Measurements from ENCODE around the gene EFNA3. TPM values are rescaled to one million over a fixed set of nuclear protein-coding genes. Genes with fewer than 3 reads are reported as not detected.

Gene EFNA3
- 1 to 10 TPM in 2 of 3 donors, under 1 TPM in 1; 0.84 to 2.0 (median 1.1) TPM for total RNA-seq

GRCh38 chr1:155078469-155079209, at the start of gene EFNA3:
Gene EFNA3 (plus strand): TSS chr1:155078837. CDS start chr1:155078942, 105 bp downstream.
- Mint-ChIP-seq H3K4me1 (ENCODE audit: low read depth) (peaks cover 30% of the 10 kb centered on the region), H3K27me3 (ENCODE audit: low read depth) (peaks cover 32% of the 10 kb centered on the region), H3K36me3 (ENCODE audit: insufficient read depth) (no peaks in the 10 kb centered on the region), H3K9me3 (no peaks in the 10 kb centered on the region), H3K4me3 (peak within 1 kb of the TSS; percentile 68)
- ATAC-seq (peak; percentile 24 to 35), DNase-seq (peak; percentile 65)

- ATAC-seq (no peak), DNase-seq (no peak)
- Mint-ChIP-seq H3K4me1 (ENCODE audit: low read depth) (no peaks in the 10 kb centered on the region), H3K9me3 (no peaks in the 10 kb centered on the region), H3K27me3 (ENCODE audit: low read depth) (peaks cover 1% of the 10 kb centered on the region), H3K4me3 (no peak overlapping the region), H3K36me3 (ENCODE audit: insufficient read depth) (no peaks in the 10 kb centered on the region)
Observed at GRCh38 chr1:155029513-155030242, 49.0 kb upstream of the EFNA3 start.

- no peaks in the 10 kb centered on the region for H3K4me1 Mint-ChIP-seq (ENCODE audit: low read depth)
- H3K4me3 Mint-ChIP-seq = no peak overlapping the region
- H3K36me3 Mint-ChIP-seq (ENCODE audit: insufficient read depth) = no peaks in the 10 kb centered on the region
- H3K9me3 Mint-ChIP-seq = no peaks in the 10 kb centered on the region
- no peak for ATAC-seq
- peaks cover 1% of the 10 kb centered on the region for H3K27me3 Mint-ChIP-seq (ENCODE audit: low read depth)
- no peak for DNase-seq
Observed at GRCh38 chr1:155030243-155030795, 48.3 kb upstream of the EFNA3 start.

- no peak overlapping the region for H3K4me3 Mint-ChIP-seq
- H3K27me3 Mint-ChIP-seq (ENCODE audit: low read depth) = peaks cover 1% of the 10 kb centered on the region
- ATAC-seq (no peak), DNase-seq (no peak)
- H3K9me3 Mint-ChIP-seq = no peaks in the 10 kb centered on the region
- no peaks in the 10 kb centered on the region for H3K4me1 Mint-ChIP-seq (ENCODE audit: low read depth)
- no peaks in the 10 kb centered on the region for H3K36me3 Mint-ChIP-seq (ENCODE audit: insufficient read depth)
Observed at GRCh38 chr1:155030899-155031298, 47.7 kb upstream of the EFNA3 start.

GRCh38 chr1:155032886-155033285, 45.8 kb upstream of the EFNA3 start:
- Mint-ChIP-seq H3K4me3 (no peak overlapping the region), H3K27me3 (ENCODE audit: low read depth) (peaks cover 1% of the 10 kb centered on the region), H3K36me3 (ENCODE audit: insufficient read depth) (no peaks in the 10 kb centered on the region), H3K9me3 (no peaks in the 10 kb centered on the region), H3K4me1 (ENCODE audit: low read depth) (no peaks in the 10 kb centered on the region)
- no peak for DNase-seq
- no peak for ATAC-seq

- H3K27me3 Mint-ChIP-seq (ENCODE audit: low read depth) = peaks cover 2% of the 10 kb centered on the region
- no peak for DNase-seq
- ATAC-seq = no peak
- H3K4me1 Mint-ChIP-seq (ENCODE audit: low read depth) = no peaks in the 10 kb centered on the region
- H3K4me3 Mint-ChIP-seq = no peak within 1 kb of the TSS
- no peaks in the 10 kb centered on the region for H3K9me3 Mint-ChIP-seq
- H3K36me3 Mint-ChIP-seq (ENCODE audit: insufficient read depth) = no peaks in the 10 kb centered on the region
Observed at GRCh38 chr1:155033524-155033923, 45.1 kb upstream of the EFNA3 start, which contains the start of the genes DCST1 and DCST2. Gene DCST1 (plus strand): TSS chr1:155033824. CDS start chr1:155034037, 213 bp downstream. Gene DCST2 (minus strand): TSS chr1:155033781. CDS start chr1:155033701, 80 bp downstream.

GRCh38 chr1:155034318-155035208, 44.1 kb upstream of the EFNA3 start:
- no peak for ATAC-seq
- Mint-ChIP-seq H3K9me3 (no peaks in the 10 kb centered on the region), H3K36me3 (ENCODE audit: insufficient read depth) (no peaks in the 10 kb centered on the region), H3K4me1 (ENCODE audit: low read depth) (no peaks in the 10 kb centered on the region), H3K4me3 (no peak overlapping the region), H3K27me3 (ENCODE audit: low read depth) (peaks cover 4% of the 10 kb centered on the region)
- no peak for DNase-seq

GRCh38 chr1:155035936-155036335, 42.7 kb upstream of the EFNA3 start:
- Mint-ChIP-seq H3K27me3 (ENCODE audit: low read depth) (peaks cover 3% of the 10 kb centered on the region), H3K9me3 (no peaks in the 10 kb centered on the region), H3K4me1 (ENCODE audit: low read depth) (no peaks in the 10 kb centered on the region), H3K4me3 (no peak overlapping the region), H3K36me3 (ENCODE audit: insufficient read depth) (no peaks in the 10 kb centered on the region)
- ATAC-seq (no peak), DNase-seq (no peak)

GRCh38 chr1:155037043-155037442, 41.6 kb upstream of the EFNA3 start:
- ATAC-seq (no peak), DNase-seq (no peak)
- Mint-ChIP-seq H3K27me3 (ENCODE audit: low read depth) (peaks cover 3% of the 10 kb centered on the region), H3K4me1 (ENCODE audit: low read depth) (no peaks in the 10 kb centered on the region), H3K4me3 (no peak overlapping the region), H3K9me3 (no peaks in the 10 kb centered on the region), H3K36me3 (ENCODE audit: insufficient read depth) (no peaks in the 10 kb centered on the region)

GRCh38 chr1:155037851-155038441, 40.7 kb upstream of the EFNA3 start:
- peaks cover 3% of the 10 kb centered on the region for H3K27me3 Mint-ChIP-seq (ENCODE audit: low read depth)
- no peak overlapping the region for H3K4me3 Mint-ChIP-seq
- ATAC-seq (no peak), DNase-seq (no peak)
- H3K9me3 Mint-ChIP-seq = no peaks in the 10 kb centered on the region
- H3K4me1 Mint-ChIP-seq (ENCODE audit: low read depth) = no peaks in the 10 kb centered on the region
- H3K36me3 Mint-ChIP-seq (ENCODE audit: insufficient read depth) = no peaks in the 10 kb centered on the region

GRCh38 chr1:155038602-155039307, 39.9 kb upstream of the EFNA3 start:
- no peak for ATAC-seq
- no peaks in the 10 kb centered on the region for H3K9me3 Mint-ChIP-seq
- no peaks in the 10 kb centered on the region for H3K36me3 Mint-ChIP-seq (ENCODE audit: insufficient read depth)
- H3K27me3 Mint-ChIP-seq (ENCODE audit: low read depth) = peaks cover 4% of the 10 kb centered on the region
- no peak overlapping the region for H3K4me3 Mint-ChIP-seq
- no peak for DNase-seq
- no peaks in the 10 kb centered on the region for H3K4me1 Mint-ChIP-seq (ENCODE audit: low read depth)

- peaks cover 6% of the 10 kb centered on the region for H3K27me3 Mint-ChIP-seq (ENCODE audit: low read depth)
- no peak overlapping the region for H3K4me3 Mint-ChIP-seq
- ATAC-seq = no peak
- H3K9me3 Mint-ChIP-seq = no peaks in the 10 kb centered on the region
- no peaks in the 10 kb centered on the region for H3K36me3 Mint-ChIP-seq (ENCODE audit: insufficient read depth)
- no peak for DNase-seq
- no peaks in the 10 kb centered on the region for H3K4me1 Mint-ChIP-seq (ENCODE audit: low read depth)
Observed at GRCh38 chr1:155039308-155039669, 39.3 kb upstream of the EFNA3 start.

GRCh38 chr1:155040358-155041093, 38.1 kb upstream of the EFNA3 start:
- ATAC-seq = no peak
- Mint-ChIP-seq H3K9me3 (no peaks in the 10 kb centered on the region), H3K4me1 (ENCODE audit: low read depth) (peaks cover 6% of the 10 kb centered on the region), H3K4me3 (no peak overlapping the region), H3K27me3 (ENCODE audit: low read depth) (peaks cover 6% of the 10 kb centered on the region), H3K36me3 (ENCODE audit: insufficient read depth) (no peaks in the 10 kb centered on the region)
- DNase-seq = no peak
